ENCODE results near the gene SLC4A1AP.

Gene SLC4A1AP

GRCh38 chr2:27720004-27720551 lies 56.4 kb downstream of the SLC4A1AP start:
- peak in 5 of 51 donors; percentile 6 to 75 (median 21) for DNase-seq

GRCh38 chr2:27721335-27721734 lies 57.6 kb downstream of the SLC4A1AP start:
- DNase-seq: no peak

DNA sequence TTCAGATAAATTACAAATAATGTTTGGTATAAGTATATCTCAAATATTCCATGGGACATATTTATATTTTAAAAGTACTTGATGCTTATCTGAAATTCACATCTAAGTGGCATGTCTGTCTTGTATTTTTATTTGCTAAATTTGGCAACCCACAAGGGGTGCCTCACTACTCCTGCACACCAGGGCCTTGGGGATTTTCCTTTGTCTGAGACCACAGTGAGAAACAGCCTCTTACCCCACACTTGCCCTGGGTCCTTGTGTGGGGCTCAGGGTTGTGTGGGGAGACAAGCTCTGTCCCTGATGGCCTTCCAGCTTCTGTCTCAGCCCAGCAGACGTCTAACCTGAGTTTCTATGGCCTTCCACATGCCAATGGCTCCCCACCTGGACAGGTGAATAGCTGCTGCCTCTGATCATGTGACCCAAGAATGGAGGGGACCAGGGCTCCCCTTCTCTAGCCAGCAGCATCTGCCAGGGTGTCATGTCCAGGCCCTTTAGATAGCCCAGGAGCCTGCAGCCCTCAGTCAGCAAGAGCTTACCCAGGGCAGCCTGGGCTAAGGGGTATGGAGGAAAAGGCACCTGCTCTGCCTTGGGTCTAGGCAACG lies 58.3 kb downstream of the SLC4A1AP start:
- no peak for DNase-seq

- DNase-seq: peak in 39 of 51 donors; percentile 19 to 74 (median 44)
Observed at GRCh38 chr2:27723372-27724144, 59.9 kb downstream of the SLC4A1AP start.

DNA sequence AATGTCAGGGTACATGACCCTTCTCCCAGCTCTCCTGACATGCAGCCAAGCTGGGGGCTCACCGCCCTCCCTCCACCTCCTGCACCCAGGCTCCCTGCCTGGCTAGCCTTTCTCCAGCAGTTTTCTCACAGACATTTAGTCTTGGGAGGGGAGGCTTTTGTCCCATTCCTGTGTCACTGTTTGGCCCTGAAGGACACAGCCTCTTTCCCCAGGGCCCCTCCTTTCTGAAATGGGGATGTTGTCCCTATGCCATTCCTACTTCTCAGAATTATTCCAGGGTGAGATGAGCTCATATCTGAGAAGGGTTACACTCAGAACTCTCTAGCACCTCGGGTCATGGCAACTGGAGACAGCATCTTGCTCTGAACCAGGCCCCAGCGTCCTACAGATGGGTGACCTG lies 60.5 kb downstream of the SLC4A1AP start:
- DNase-seq: no peak

DNA sequence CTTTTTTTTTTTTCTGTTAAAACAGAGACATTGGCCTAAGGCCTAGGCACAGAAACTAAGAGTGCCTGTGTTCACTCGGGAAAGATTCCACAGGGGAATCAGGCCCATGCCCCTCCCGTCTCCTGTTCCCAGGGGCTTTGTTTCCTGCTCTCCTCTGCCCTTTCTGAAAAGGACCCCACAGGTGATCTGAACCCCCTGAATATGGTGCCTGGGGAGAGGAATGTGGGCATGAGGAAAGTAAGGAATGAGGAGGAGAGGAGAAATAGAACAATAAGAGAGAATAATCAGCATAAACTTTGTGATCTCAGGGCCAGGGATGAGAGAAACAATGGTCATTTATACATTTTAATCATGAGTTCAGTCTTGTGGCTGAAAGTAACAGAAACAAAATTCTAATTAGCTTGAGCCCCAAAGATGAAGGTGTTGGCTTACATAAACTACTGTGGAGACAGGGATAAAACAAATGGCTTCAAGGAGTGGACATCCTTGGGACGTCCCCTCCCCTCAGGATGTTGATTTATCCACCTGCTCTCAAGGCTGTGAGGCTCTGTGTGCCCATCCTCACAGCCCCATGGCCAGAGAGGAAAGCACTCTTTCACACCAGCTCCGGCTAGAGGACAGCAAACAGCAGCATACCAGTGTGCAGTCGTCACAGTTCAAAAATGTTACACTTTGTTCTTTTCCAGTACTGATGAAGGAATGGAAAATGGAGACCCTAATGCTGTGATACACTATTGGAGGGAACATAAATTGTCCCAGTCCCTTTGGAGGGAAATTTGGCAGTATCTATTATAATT lies 61.4 kb downstream of the SLC4A1AP start:
- DNase-seq: no peak

DNA sequence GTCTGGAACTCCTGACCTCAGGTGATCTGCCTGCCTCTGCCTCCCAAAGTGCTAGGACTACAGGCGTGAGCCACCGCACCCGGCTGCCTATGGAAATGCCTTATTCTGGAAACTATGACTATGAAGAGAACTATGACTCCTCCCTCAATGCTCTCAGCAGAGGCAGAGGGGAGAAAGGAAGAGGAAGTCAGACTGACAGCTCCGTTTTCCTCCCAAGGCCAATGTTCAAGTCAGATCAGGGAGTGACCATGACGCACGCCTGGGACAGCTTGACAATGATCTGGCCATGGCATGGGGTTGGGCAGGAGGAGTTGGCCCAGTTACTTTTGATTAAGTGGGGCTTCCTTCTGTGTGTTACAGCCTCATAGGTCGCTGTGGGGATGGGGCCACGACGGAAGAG lies 63.6 kb downstream of the SLC4A1AP start:
- no peak for DNase-seq

GRCh38 chr2:27728081-27728858 lies 64.6 kb downstream of the SLC4A1AP start:
- no peak for DNase-seq

DNA sequence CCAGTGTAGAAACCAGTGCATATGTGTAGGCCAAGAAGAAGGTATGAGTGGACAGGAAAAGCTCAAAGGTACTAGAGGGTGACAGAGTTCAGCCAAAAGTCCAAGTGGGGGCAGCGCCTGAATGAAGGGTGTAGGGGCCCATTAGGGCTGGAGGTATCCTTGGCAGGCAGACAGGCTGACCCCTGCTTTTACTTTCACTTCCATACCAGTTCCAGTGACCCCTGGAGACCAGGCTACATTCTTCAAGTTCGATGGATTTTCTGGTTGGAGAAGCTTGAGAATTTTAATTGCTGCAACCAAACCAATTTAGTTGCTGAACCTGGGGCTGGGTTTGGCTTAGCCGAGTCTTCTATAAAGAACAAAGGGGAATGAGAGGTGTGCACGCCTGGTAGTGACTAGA lies 65.5 kb downstream of the SLC4A1AP start:
- no peak for DNase-seq

- DNase-seq: no peak
Observed at GRCh38 chr2:27729614-27730013, 65.9 kb downstream of the SLC4A1AP start.

GRCh38 chr2:27730261-27730662 lies 66.6 kb downstream of the SLC4A1AP start:
- DNase-seq: no peak

DNA sequence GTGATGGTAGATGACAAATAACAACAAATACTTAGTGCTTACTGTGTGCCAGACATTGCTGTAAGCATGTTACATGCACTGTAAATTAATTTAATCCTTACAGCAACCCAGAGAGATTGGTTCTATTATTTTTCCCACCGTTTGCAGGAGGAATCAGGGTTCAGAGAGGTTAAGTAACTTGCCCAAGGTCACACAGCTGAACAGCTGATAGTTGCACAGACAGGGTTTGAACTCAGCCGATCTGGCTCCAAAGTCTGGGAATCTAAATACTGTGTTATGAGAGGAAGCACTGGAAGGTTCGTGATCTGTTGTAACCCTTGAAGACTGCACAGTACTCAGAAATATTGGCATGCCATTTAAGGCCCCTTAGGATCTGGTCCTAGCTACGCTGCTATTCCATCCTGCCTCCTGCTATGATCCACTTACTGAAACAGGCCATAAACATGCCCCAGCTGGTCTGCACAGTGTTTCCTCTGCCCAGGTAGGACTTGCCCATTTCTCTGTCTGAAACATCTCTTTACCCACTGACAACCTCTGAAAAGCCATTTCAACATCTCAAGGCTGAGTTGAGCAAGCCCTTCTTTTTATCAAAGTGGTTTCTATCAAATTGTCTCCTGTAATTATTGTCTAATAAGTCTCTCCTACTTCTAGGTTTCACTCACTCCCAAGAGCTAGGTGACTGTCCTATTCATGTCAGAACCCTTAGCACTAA lies 67.4 kb downstream of the SLC4A1AP start:
- DNase-seq: no peak

- no peak for DNase-seq
Observed at GRCh38 chr2:27734305-27734704, 70.6 kb downstream of the SLC4A1AP start.

DNA sequence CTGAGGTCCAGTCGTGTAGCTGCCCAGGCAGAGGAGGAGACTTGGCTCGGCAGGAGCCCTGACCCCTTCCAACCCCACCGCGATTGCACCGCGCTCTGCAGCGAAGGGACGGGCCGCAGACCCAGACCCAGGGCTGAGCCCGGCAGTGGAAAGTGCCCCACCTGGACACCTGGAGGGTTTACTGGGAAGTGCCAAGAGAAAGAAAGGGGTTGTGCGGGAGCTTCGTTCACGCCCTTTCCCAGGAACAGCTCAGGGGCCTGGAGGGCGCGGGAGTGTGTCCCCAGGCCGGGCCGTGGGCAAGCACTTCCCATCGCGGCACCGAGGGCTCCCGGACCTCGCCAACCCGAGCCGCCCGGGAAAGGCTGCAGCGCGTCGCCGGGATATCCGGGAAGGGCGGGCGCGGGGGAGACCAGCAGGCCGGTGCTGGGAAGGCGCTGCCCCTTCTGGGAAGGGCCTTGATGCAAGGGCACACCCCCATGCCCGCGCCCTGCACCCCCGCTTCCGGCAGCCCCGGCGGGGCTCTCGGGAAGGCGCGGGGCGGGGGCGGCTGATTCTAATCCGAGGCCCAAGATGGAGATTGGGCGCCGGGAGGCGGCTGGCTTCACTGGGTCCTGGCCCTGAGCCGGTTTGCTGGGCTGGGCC lies 71.7 kb downstream of the SLC4A1AP start:
- DNase-seq: peak in 35 of 51 donors; percentile 12 to 72 (median 38)

DNA sequence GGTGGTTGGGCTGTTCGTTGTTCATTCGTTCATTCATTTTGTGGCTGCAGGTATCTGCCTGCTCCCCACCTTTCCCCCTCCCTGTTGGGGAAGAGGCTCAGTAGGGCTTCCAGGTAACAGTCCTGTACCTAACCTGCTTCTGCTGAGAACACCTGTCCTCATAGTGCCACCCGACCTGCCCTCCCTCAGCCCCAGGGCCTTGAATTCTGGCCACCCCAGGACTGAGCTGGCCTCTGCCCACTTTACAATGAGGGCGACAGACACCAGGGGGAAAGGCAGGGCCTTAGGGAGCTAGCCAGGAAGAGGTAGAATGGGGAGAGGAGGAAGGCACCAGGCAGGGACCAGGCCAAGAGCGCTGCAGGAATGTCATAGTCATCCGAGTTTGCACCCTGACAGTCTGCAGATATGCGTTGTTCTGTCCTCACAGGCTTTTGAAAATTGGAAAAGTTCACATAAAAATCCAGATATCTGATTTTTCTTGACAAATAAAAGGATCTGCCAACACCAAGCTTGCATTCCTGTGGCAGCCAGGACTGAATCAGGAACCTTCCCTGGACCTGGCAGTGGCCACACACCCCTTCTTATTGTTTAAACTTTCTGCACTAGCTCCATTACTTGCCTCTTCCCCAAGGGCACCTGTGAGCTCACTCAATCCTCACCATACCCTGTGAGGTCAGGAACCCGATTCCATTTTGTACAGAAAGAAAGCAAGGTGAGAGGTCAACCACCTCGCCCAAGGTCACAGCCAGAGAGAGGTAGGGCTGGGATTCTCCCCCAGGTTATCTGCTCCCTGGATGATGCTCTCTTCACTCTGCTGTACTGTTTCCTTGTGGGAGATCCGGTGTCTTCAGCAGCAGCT lies 72.6 kb downstream of the SLC4A1AP start:
- DNase-seq: no peak

GRCh38 chr2:27736890-27737204 lies 73.2 kb downstream of the SLC4A1AP start:
- no peak for DNase-seq

GRCh38 chr2:27737676-27738348 lies 74.1 kb downstream of the SLC4A1AP start:
- no peak for DNase-seq

DNA sequence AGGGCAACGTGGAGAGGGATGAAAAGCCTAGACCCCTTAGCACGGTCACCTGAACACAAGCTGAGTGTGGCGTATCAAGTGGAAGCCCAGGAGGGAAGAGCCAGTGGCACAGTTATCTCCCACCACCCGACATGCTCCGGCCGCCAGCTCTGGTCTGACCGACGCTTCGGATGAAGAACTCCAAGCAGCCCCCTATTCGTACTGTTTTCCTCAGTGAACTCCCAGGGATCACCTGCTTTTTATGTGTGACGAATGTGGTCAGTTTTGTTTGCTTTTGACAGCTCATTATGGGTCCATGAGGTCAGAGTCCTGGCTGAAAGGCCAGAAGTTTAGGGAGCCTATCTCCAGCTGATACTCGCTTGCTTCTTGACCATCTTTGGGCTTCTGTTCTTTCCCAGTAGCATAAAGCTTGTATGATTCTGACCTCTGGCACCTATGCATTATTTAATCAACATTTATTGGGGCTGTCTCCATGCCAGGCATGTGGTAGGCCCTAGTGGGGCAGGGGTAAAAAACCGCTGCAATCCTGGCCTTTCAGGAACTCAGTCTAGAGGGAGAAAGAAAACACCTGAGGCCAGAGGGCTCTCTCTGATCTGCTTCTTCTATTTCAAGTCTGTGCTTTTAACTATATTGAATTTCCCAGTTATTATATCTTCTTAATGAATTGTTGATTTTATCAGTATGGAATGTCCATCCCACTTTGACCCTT lies 74.8 kb downstream of the SLC4A1AP start:
- no peak for DNase-seq
